WTC11 (cell line): ENCODE results near the gene AFF3. TPM values are rescaled to one million over a fixed set of nuclear protein-coding genes. Genes with fewer than 3 reads are reported as not detected.

Source experiments
- ATAC-seq: fragments of 200-7000 bp; cut with Tn5 transposase; 2 replicates; pipeline ENCODE4 v1.10.0; 2021; ENCODE audit warnings: mild to moderate bottlenecking, moderate library complexity
- CTCF ChIA-PET: fragments of 300-600 bp; sonication (Branson Sonifier 250); formaldehyde crosslinking; loops from one replicate; lab custom pipeline; 2021; ENCODE audit warnings: antibody characterized with exemption; lab: Charles Lee
- POLR2A ChIA-PET: fragments of 350-600 bp; sonication (Branson Sonifier 250); formaldehyde crosslinking; loops from one replicate; lab custom pipeline; 2021; ENCODE audit warnings: antibody characterized with exemption; lab: Charles Lee
- DNase-seq: peaks from one replicate; pipeline ENCODE4 v3.0.0; 2021; ENCODE audit warnings: low spot score
- H3K27ac Mint-ChIP-seq: 2 replicates; pipeline ENCODE4 v1.8.0; 2021; ENCODE audit warnings: mixed read lengths
- H3K27me3 Mint-ChIP-seq: 2 replicates; pipeline ENCODE4 v1.8.0; 2021; ENCODE audit warnings: low read depth, mild to moderate bottlenecking, moderate library complexity, mixed read lengths
- H3K36me3 Mint-ChIP-seq: 2 replicates; pipeline ENCODE4 v1.8.0; 2021; ENCODE audit warnings: mixed read lengths
- H3K4me1 Mint-ChIP-seq: 2 replicates; pipeline ENCODE4 v1.8.0; 2022; ENCODE audit warnings: mixed read lengths
- H3K4me3 Mint-ChIP-seq: 2 replicates; pipeline ENCODE4 v1.8.0; 2021; ENCODE audit warnings: mild to moderate bottlenecking, moderate library complexity, mixed read lengths
- H3K9me3 Mint-ChIP-seq: 2 replicates; pipeline ENCODE4 v1.8.0; 2021; ENCODE audit warnings: mixed read lengths
- ATF1 ChIP-seq: sonication (generic); formaldehyde crosslinking; IDR thresholded peaks from 2 replicates; pipeline ENCODE4 v1.8.1; 2023; ENCODE audit warnings: mild to moderate bottlenecking, moderate library complexity, missing genetic modification reagents
- CREM ChIP-seq: sonication (generic); formaldehyde crosslinking; IDR thresholded peaks from 2 replicates; pipeline ENCODE4 v1.8.1; 2022; ENCODE audit warnings: mild to moderate bottlenecking, missing genetic modification reagents, moderate library complexity
- EMX1 ChIP-seq: fragments of 250-450 bp; sonication (Bioruptor Pico); IDR thresholded peaks from 2 replicates; pipeline ENCODE4 v1.8.0; 2021; ENCODE audit warnings: mild to moderate bottlenecking
- GTF2I ChIP-seq: fragments of 250-450 bp; sonication (Bioruptor Pico); conservative IDR thresholded peaks from 2 replicates; pipeline ENCODE4 v1.4.0; 2021; ENCODE audit warnings: mild to moderate bottlenecking
- RELA ChIP-seq: sonication (generic); formaldehyde crosslinking; IDR thresholded peaks from 2 replicates; pipeline ENCODE4 v1.8.1; 2022; ENCODE audit warnings: missing genetic modification reagents, mild to moderate bottlenecking, borderline replicate concordance
- ZNF423 ChIP-seq: fragments of 250-450 bp; sonication (Bioruptor Pico); IDR thresholded peaks from 2 replicates; pipeline ENCODE4 v2.1.2; 2022; ENCODE audit warnings: mild to moderate bottlenecking, moderate library complexity
- total RNA-seq: library from RNA; stranded (reverse); gene quantifications from 3 replicates; pipeline ENCODE4 v1.2.3, GENCODE V29; 2021
- TF ChIP-seq, protein P1 (sequence below): fragments of 250-450 bp; sonication (Bioruptor Pico); conservative IDR thresholded peaks from 2 replicates; pipeline ENCODE4 v1.9.0; 2021; ENCODE audit warnings: mild to moderate bottlenecking
- TF ChIP-seq, protein P2 (sequence below): sonication (generic); formaldehyde crosslinking; IDR thresholded peaks from 2 replicates; pipeline ENCODE4 v1.8.0; 2023; ENCODE audit warnings: missing genetic modification reagents
- TF ChIP-seq, protein P3 (sequence below): fragments of 250-450 bp; sonication (Bioruptor Pico); IDR thresholded peaks from 2 replicates; pipeline ENCODE4 v1.8.0; 2021; ENCODE audit warnings: mild to moderate bottlenecking
- TF ChIP-seq, protein P4 (sequence below): sonication (generic); formaldehyde crosslinking; IDR thresholded peaks from 2 replicates; pipeline ENCODE4 v1.8.0; 2022; ENCODE audit warnings: missing genetic modification reagents
- TF ChIP-seq, protein P5 (sequence below): sonication (generic); formaldehyde crosslinking; conservative IDR thresholded peaks from 2 replicates; pipeline ENCODE4 v1.8.1; 2023; ENCODE audit warnings: mild to moderate bottlenecking, low read depth, missing genetic modification reagents, moderate library complexity
- TF ChIP-seq, protein P6 (sequence below): fragments of 200-600 bp; IDR thresholded peaks from 2 replicates; pipeline ENCODE4 v1.8.0; 2022; ENCODE audit warnings: antibody characterized with exemption
- TF ChIP-seq, protein P7 (sequence below): sonication (generic); formaldehyde crosslinking; IDR thresholded peaks from 2 replicates; pipeline ENCODE4 v1.8.0; 2022; ENCODE audit warnings: mild to moderate bottlenecking, missing genetic modification reagents

Gene AFF3
- total RNA-seq, 1 experiment from 2014 or later: 1.2 TPM

DNA sequence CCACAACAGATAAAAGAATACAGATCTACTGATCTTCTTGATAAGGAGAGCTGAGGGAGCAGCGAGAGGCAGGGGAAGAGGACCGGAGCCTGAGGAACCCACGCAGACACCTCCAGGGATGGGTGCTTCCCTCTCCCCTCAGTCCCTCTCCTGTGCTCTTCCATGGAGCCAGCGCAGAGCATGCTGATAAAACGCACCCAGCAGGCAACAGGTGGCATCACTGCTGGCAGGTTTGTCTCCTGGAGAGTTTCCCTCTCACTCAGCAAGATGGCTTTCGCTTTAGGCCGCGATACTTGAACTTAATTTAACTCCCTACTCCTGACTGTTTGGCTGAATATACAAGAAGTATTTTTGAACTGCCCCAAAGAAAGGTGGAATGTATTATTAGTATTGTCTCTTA is 489.5 kb downstream of the AFF3 start:
- no peak overlapping the region for H3K4me3 Mint-ChIP-seq
- H3K27ac Mint-ChIP-seq: no peak overlapping the region
- ATAC-seq: no peak

DNA sequence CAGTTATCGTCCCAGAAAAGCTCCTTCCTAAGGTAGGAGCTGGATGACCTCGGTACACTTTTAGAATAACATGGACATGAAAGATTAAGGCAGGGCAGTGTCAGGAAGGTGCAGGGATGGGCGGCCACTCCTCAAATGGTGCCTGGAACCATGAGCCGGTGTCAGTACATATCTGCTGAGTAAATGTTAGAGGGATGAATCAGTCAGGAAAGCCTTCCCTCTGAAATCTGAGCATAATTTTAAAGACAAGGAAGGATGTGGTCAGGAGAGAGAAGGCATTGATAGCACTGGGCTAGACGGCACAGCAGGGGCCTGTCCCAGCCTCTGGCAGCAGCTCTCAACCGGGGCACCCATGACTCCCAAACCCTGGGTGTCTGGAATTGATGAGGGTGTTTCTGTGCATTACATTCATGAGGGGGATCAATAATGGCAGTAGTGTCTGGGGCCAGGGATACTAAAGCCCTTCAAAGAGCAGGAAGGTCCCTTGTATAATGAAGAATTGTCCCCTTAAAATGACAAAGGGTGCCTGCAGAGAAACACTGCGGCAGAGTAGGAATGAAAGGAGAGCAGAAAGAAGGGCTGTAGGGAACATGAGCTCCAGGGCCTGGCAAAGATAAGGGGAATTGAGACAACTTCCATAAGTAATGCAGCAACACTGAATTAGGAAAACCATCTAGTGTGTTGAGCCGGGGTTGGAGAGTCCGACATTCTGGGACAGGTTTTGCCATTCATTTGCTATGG is 490.3 kb downstream of the AFF3 start:
- TF ChIP-seq ATF1 (CRISPR knock-in tag): no peak
- 0 out of 2 replicates have a peak, but pooled peaks have one; percentile 13 for TF ChIP-seq ZNF423
- Mint-ChIP-seq H3K27me3 (no peaks in the 10 kb centered on the region), H3K36me3 (0 out of 2 replicates have a peak, but pooled peaks cover 2% of the 10 kb centered on the region), H3K27ac (peak overlapping the region; percentile 47; the same call in 1 of the 2 replicates), H3K4me3 (no peak overlapping the region), H3K9me3 (peaks cover 5% of the 10 kb centered on the region), H3K4me1 (peaks cover 19% of the 10 kb centered on the region)
- POLR2A ChIA-PET: no interaction called here
- peak; percentile 75 for ATAC-seq
- no peak for DNase-seq
- CTCF ChIA-PET: interaction anchor here (1.0 to 1.3 kb wide), 2 partner anchors 54 to 611 kb away, joined by 3 to 5 read pairs; no protein-coding TSS in a partner anchor

More for the DNA sequence above, 489.5 kb downstream of the AFF3 start:
- POLR2A ChIA-PET: no interaction called here
- H3K36me3 Mint-ChIP-seq: 0 out of 2 replicates have a peak, but pooled peaks cover 2% of the 10 kb centered on the region
- CTCF ChIA-PET: interaction anchor here (0.9 to 1.6 kb wide), 6 partner anchors 10 to 610 kb away, joined by 3 to 8 read pairs (median 4); no protein-coding TSS in a partner anchor
- DNase-seq: no peak
- TF ChIP-seq, protein P1, sequence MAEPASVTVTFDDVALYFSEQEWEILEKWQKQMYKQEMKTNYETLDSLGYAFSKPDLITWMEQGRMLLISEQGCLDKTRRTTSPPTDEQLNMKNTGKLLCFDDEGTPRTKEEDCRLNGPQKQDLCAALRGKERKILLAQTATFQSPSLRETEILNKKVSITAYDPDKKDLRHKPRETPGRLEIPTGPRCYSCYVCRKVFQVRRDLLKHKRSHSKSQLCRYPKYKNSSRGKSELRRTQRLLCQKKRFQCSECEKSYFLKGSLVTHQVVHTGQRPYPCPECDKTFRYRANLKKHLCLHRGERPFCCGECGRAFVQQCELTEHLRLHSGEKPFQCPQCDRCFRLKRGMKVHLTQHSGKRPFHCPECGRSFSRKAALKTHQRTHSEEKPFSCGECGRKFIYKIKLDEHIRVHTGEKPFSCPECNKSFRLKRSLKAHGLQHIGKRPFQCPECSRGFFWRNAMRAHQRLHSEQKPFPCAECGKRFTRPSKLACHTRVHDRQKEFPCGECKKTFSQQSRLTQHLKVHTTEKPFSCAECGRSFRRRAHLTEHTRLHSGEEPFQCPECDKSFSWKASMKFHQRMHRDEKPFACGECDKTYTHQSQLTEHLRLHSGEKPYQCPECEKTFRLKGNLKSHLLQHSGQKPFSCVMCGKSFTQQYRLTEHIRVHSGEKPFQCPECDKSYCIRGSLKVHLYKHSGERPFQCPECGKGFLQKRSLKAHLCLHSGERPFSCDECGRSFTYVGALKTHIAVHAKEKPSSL (CRISPR knock-in tag): no peak
- TF ChIP-seq, protein P2, sequence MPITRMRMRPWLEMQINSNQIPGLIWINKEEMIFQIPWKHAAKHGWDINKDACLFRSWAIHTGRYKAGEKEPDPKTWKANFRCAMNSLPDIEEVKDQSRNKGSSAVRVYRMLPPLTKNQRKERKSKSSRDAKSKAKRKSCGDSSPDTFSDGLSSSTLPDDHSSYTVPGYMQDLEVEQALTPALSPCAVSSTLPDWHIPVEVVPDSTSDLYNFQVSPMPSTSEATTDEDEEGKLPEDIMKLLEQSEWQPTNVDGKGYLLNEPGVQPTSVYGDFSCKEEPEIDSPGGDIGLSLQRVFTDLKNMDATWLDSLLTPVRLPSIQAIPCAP: no peak
- H3K4me1 Mint-ChIP-seq: peaks cover 19% of the 10 kb centered on the region
- H3K27me3 Mint-ChIP-seq: no peaks in the 10 kb centered on the region
- peaks cover 3% of the 10 kb centered on the region; the same call in 1 of the 2 replicates for H3K9me3 Mint-ChIP-seq

DNA sequence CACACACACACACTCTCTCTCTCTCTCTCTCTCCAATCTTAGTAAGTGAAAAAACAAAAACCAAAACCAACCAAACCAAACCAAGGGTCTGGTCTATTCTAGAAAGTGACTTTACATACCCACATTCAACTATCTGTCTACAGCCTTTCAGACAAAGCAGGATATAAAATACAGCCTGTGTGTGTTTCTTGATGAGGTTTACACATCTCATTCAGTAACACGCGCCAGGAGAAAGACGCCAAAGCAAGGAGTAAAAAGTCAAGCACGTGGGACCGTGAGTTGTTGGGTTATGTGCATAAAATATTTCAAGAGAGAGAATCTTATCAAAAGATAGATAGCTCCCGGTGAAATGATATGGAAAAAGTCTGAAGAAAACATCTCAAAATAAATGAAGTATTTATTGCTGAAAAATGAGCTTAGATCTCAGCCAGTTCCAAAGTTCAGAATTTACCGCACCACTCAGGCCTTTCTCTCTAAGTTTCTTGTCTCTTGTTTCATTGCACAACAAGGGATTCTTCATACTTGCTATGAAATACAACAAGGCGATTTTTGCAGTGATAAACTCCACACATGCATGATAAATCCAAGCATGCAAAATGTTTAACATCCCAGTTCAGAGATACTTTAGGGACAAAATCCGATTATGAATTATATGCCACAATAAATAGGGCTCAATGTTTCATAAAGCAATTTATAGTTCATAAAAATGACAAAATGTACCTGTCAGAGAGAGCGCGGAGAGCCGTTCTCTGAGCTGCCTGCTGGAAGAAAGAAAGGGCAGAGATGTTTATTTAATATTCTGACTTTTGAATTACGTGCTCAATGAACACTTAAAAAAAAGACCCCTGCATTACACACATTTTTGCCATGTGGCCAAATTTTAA is 493.2 kb downstream of the AFF3 start:
- Mint-ChIP-seq H3K4me1 (peaks cover 19% of the 10 kb centered on the region), H3K27me3 (no peaks in the 10 kb centered on the region), H3K9me3 (peaks cover 11% of the 10 kb centered on the region), H3K27ac (no peak overlapping the region), H3K4me3 (no peak overlapping the region), H3K36me3 (0 out of 2 replicates have a peak, but pooled peaks cover 2% of the 10 kb centered on the region)
- POLR2A ChIA-PET: no interaction called here
- ATAC-seq (no peak), DNase-seq (no peak)
- CTCF ChIA-PET: interaction anchor here (0.5 to 1.4 kb wide), 2 partner anchors 275 to 611 kb away, joined by 3 read pairs; no protein-coding TSS in a partner anchor
- TF ChIP-seq RELA (CRISPR knock-in tag) (no peak), GTF2I (CRISPR knock-in tag) (no peak), CREM (CRISPR knock-in tag) (no peak), EMX1 (CRISPR knock-in tag) (no peak), ZNF423 (no peak)
- TF ChIP-seq, protein P3, sequence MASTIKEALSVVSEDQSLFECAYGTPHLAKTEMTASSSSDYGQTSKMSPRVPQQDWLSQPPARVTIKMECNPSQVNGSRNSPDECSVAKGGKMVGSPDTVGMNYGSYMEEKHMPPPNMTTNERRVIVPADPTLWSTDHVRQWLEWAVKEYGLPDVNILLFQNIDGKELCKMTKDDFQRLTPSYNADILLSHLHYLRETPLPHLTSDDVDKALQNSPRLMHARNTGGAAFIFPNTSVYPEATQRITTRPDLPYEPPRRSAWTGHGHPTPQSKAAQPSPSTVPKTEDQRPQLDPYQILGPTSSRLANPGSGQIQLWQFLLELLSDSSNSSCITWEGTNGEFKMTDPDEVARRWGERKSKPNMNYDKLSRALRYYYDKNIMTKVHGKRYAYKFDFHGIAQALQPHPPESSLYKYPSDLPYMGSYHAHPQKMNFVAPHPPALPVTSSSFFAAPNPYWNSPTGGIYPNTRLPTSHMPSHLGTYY (CRISPR knock-in tag): no peak
- TF ChIP-seq, protein P4, sequence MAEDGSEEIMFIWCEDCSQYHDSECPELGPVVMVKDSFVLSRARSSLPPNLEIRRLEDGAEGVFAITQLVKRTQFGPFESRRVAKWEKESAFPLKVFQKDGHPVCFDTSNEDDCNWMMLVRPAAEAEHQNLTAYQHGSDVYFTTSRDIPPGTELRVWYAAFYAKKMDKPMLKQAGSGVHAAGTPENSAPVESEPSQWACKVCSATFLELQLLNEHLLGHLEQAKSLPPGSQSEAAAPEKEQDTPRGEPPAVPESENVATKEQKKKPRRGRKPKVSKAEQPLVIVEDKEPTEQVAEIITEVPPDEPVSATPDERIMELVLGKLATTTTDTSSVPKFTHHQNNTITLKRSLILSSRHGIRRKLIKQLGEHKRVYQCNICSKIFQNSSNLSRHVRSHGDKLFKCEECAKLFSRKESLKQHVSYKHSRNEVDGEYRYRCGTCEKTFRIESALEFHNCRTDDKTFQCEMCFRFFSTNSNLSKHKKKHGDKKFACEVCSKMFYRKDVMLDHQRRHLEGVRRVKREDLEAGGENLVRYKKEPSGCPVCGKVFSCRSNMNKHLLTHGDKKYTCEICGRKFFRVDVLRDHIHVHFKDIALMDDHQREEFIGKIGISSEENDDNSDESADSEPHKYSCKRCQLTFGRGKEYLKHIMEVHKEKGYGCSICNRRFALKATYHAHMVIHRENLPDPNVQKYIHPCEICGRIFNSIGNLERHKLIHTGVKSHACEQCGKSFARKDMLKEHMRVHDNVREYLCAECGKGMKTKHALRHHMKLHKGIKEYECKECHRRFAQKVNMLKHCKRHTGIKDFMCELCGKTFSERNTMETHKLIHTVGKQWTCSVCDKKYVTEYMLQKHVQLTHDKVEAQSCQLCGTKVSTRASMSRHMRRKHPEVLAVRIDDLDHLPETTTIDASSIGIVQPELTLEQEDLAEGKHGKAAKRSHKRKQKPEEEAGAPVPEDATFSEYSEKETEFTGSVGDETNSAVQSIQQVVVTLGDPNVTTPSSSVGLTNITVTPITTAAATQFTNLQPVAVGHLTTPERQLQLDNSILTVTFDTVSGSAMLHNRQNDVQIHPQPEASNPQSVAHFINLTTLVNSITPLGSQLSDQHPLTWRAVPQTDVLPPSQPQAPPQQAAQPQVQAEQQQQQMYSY (CRISPR knock-in tag): no peak
- TF ChIP-seq, protein P5, sequence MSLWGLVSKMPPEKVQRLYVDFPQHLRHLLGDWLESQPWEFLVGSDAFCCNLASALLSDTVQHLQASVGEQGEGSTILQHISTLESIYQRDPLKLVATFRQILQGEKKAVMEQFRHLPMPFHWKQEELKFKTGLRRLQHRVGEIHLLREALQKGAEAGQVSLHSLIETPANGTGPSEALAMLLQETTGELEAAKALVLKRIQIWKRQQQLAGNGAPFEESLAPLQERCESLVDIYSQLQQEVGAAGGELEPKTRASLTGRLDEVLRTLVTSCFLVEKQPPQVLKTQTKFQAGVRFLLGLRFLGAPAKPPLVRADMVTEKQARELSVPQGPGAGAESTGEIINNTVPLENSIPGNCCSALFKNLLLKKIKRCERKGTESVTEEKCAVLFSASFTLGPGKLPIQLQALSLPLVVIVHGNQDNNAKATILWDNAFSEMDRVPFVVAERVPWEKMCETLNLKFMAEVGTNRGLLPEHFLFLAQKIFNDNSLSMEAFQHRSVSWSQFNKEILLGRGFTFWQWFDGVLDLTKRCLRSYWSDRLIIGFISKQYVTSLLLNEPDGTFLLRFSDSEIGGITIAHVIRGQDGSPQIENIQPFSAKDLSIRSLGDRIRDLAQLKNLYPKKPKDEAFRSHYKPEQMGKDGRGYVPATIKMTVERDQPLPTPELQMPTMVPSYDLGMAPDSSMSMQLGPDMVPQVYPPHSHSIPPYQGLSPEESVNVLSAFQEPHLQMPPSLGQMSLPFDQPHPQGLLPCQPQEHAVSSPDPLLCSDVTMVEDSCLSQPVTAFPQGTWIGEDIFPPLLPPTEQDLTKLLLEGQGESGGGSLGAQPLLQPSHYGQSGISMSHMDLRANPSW (CRISPR knock-in tag): no peak
- TF ChIP-seq, protein P6, sequence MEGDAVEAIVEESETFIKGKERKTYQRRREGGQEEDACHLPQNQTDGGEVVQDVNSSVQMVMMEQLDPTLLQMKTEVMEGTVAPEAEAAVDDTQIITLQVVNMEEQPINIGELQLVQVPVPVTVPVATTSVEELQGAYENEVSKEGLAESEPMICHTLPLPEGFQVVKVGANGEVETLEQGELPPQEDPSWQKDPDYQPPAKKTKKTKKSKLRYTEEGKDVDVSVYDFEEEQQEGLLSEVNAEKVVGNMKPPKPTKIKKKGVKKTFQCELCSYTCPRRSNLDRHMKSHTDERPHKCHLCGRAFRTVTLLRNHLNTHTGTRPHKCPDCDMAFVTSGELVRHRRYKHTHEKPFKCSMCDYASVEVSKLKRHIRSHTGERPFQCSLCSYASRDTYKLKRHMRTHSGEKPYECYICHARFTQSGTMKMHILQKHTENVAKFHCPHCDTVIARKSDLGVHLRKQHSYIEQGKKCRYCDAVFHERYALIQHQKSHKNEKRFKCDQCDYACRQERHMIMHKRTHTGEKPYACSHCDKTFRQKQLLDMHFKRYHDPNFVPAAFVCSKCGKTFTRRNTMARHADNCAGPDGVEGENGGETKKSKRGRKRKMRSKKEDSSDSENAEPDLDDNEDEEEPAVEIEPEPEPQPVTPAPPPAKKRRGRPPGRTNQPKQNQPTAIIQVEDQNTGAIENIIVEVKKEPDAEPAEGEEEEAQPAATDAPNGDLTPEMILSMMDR: no peak
- TF ChIP-seq, protein P7, sequence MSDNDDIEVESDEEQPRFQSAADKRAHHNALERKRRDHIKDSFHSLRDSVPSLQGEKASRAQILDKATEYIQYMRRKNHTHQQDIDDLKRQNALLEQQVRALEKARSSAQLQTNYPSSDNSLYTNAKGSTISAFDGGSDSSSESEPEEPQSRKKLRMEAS (CRISPR knock-in tag): no peak
- TF ChIP-seq, all 79 proteins: peak for 0
